ENCODE data around the gene OLFML1. TPM values are rescaled to one million over a fixed set of nuclear protein-coding genes. Genes with fewer than 3 reads are reported as not detected.

OLFML1 gene
- total and polyA plus RNA-seq, 4 experiments from 2014 or later, result not detected

DNA sequence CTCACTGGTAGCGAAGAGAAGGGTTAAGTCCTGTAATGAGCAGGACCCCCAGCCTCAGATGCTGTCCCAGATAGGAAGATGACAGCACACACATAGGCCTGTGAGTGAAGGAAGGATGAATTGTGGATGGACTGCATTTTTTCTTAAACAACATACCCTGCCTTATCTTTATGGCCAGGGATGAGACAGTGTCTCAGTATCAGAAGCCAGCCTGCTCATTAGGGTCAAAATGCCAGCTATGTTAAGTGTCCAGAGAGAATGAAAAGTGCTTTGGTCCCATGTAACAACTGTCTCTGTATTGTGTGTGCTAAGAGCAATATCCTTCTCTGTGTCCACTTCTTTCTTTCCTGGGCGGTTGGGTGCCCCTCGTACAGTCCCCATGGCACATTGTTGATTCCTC lies 58.7 kb downstream of the OLFML1 start:
- Histone ChIP-seq H3K4me1 (ENCODE audit: insufficient read depth, low read length) (peaks cover under 1% of the 10 kb centered on the region), H3K36me3 (ENCODE audit: insufficient read depth, low read length) (no peaks in the 10 kb centered on the region), H3K27ac (ENCODE audit: low read depth, low read length) (no peak overlapping the region), H3K9me3 (ENCODE audit: control insufficient read depth in 1 of 2, low read length in 2 of 2) (no peaks in the 10 kb centered on the region), H3K4me3 (ENCODE audit: low read length in 2 of 2) (no peak overlapping the region), H3K27me3 (ENCODE audit: insufficient read depth, low read length) (no peaks in the 10 kb centered on the region)
- H3K4me3 Mint-ChIP-seq, result no peak overlapping the region
- ChIA-PET CTCF (ENCODE audit: partially characterized antibody) (no interaction called here), POLR2A (ENCODE audit: partially characterized antibody) (no interaction called here)
- no peak for DNase-seq
- no peak overlapping the region for H3K27ac Mint-ChIP-seq
- H3K27me3 Mint-ChIP-seq, result no peaks in the 10 kb centered on the region
- peaks cover 0 to 13% of the 10 kb centered on the region in 2 donors for H3K36me3 Mint-ChIP-seq
- intact Hi-C loops (cut with micrococcal nuclease), result no loop called here
- peaks cover 0 to 52% (median 17%) of the 10 kb centered on the region in 4 donors for H3K4me1 Mint-ChIP-seq
- H3K9me3 Mint-ChIP-seq, result no peaks in the 10 kb centered on the region

DNA sequence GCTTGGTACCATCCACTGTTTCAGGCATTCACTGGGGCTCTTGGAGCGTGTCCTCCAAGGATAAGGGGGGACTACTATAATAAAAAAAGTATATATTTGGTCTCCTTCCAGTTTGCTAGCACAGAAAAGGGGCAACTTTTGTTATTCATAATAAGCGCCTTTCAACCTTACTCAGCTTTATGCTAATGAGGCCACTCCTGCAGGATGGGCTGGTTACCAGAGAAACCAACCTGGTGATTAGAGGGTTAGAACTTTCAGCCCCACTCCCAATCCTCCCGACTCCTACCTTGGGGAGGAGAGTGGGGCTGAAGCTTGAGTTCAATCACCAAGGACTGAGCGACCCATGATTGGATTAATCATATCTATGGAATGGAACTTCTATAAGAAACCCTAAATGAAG lies 60.3 kb downstream of the OLFML1 start:
- H3K27me3 ChIP-seq (ENCODE audit: insufficient read depth, low read length), result no peaks in the 10 kb centered on the region
- Mint-ChIP-seq H3K4me3 (no peak overlapping the region), H3K27ac (no peak overlapping the region), H3K9me3 (no peaks in the 10 kb centered on the region), H3K36me3 (peaks cover 10 to 26% of the 10 kb centered on the region in 2 donors), H3K27me3 (no peaks in the 10 kb centered on the region), H3K4me1 (peaks cover 0 to 45% (median 8%) of the 10 kb centered on the region in 4 donors)
- no peak overlapping the region for H3K4me3 ChIP-seq (ENCODE audit: low read length in 2 of 2)
- POLR2A ChIA-PET (ENCODE audit: partially characterized antibody), result no interaction called here
- intact Hi-C loops (cut with micrococcal nuclease), result loop anchor here (2.0 kb wide), 1 partner anchor 19 kb away; no protein-coding TSS in a partner anchor
- H3K4me1 ChIP-seq (ENCODE audit: insufficient read depth, low read length), result no peaks in the 10 kb centered on the region
- H3K36me3 ChIP-seq (ENCODE audit: insufficient read depth, low read length), result no peaks in the 10 kb centered on the region
- DNase-seq, result no peak
- CTCF ChIA-PET (ENCODE audit: partially characterized antibody), result interaction anchor here (0.8 kb wide), 1 partner anchor 11 kb away, joined by 3 read pairs; no protein-coding TSS in a partner anchor
- H3K9me3 ChIP-seq (ENCODE audit: control insufficient read depth in 1 of 2, low read length in 2 of 2), result no peaks in the 10 kb centered on the region
- H3K27ac ChIP-seq (ENCODE audit: low read depth, low read length), result no peak overlapping the region

GRCh38 chr11:7546324-7546791 lies 61.1 kb downstream of the OLFML1 start:
- Mint-ChIP-seq H3K36me3 (peaks cover 11 to 27% of the 10 kb centered on the region in 2 donors), H3K27ac (no peak overlapping the region), H3K9me3 (no peaks in the 10 kb centered on the region), H3K27me3 (no peaks in the 10 kb centered on the region), H3K4me3 (peak overlapping the region in 1 of 8 donors; percentile 2), H3K4me1 (peaks cover 0 to 39% (median 7%) of the 10 kb centered on the region in 4 donors)
- CTCF ChIA-PET (ENCODE audit: partially characterized antibody), result interaction anchor here (1.5 to 1.6 kb wide), 2 partner anchors 25 to 34 kb away, joined by 4 to 5 read pairs; no protein-coding TSS in a partner anchor
- no peak overlapping the region for H3K27ac ChIP-seq (ENCODE audit: low read depth, low read length)
- no peaks in the 10 kb centered on the region for H3K9me3 ChIP-seq (ENCODE audit: control insufficient read depth in 1 of 2, low read length in 2 of 2)
- no peaks in the 10 kb centered on the region for H3K36me3 ChIP-seq (ENCODE audit: insufficient read depth, low read length)
- DNase-seq, result no peak
- no peaks in the 10 kb centered on the region for H3K27me3 ChIP-seq (ENCODE audit: insufficient read depth, low read length)
- intact Hi-C loops (cut with micrococcal nuclease), result loop anchor here (2.0 kb wide), 1 partner anchor 20 kb away; no protein-coding TSS in a partner anchor
- H3K4me1 ChIP-seq (ENCODE audit: insufficient read depth, low read length), result no peaks in the 10 kb centered on the region
- no peak overlapping the region for H3K4me3 ChIP-seq (ENCODE audit: low read length in 2 of 2)
- POLR2A ChIA-PET (ENCODE audit: partially characterized antibody), result no interaction called here

- CTCF ChIA-PET (ENCODE audit: partially characterized antibody), result interaction anchor here (1.0 to 1.6 kb wide), 6 partner anchors 11 to 147 kb away, joined by 3 to 6 read pairs (median 4); no protein-coding TSS in a partner anchor
- Histone ChIP-seq H3K27me3 (ENCODE audit: insufficient read depth, low read length) (no peaks in the 10 kb centered on the region), H3K4me1 (ENCODE audit: insufficient read depth, low read length) (no peaks in the 10 kb centered on the region), H3K36me3 (ENCODE audit: insufficient read depth, low read length) (no peaks in the 10 kb centered on the region), H3K27ac (ENCODE audit: low read depth, low read length) (no peak overlapping the region), H3K9me3 (ENCODE audit: control insufficient read depth in 1 of 2, low read length in 2 of 2) (no peaks in the 10 kb centered on the region), H3K4me3 (ENCODE audit: low read length in 2 of 2) (no peak overlapping the region)
- H3K9me3 Mint-ChIP-seq, result no peaks in the 10 kb centered on the region
- POLR2A ChIA-PET (ENCODE audit: partially characterized antibody), result no interaction called here
- H3K27ac Mint-ChIP-seq, result peak overlapping the region in 1 of 7 donors; percentile 11
- H3K27me3 Mint-ChIP-seq, result no peaks in the 10 kb centered on the region
- DNase-seq, result no peak
- H3K4me3 Mint-ChIP-seq, result no peak overlapping the region
- peaks cover 0 to 31% (median 6%) of the 10 kb centered on the region in 4 donors for H3K4me1 Mint-ChIP-seq
- peaks cover 21 to 32% of the 10 kb centered on the region in 2 donors for H3K36me3 Mint-ChIP-seq
- intact Hi-C loops (cut with micrococcal nuclease), result loop anchor here (2.0 kb wide), 1 partner anchor 21 kb away; no protein-coding TSS in a partner anchor
Measured at GRCh38 chr11:7547687-7548086, 62.4 kb downstream of the OLFML1 start.

DNA sequence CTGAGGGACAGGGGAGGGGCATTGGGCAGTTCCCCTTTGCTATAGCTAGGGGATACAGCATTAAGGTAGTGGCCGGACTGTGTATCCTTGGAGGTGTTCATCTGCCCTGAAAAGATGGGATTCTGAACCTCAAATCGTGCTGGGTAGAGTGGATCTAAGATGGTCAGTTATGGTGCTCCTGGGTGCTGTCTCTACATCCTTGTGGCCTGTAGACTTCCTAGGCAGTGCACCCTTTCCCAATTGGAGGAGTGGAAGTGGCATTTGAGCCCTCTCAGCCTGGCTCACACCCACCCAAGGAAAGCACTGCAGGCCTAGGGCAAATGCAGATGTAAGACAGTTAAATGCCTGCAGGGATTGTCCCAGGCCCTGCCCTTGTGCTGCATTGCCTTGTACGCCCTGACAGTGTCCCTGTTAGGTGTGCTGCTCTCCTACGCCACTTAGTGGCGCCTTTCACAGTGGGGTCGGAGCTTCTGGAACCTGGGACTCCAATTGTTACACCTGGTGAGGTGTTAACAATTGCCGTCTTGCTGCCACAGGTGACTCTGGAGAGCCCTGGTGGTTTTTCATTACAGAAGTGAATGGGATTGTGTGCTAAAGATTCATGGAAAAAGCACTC lies 63.5 kb downstream of the OLFML1 start:
- DNase-seq, result peak in 4 of 5 donors; percentile 10 to 30 (median 22)
- Histone ChIP-seq H3K9me3 (ENCODE audit: control insufficient read depth in 1 of 2, low read length in 2 of 2) (no peaks in the 10 kb centered on the region), H3K4me1 (ENCODE audit: insufficient read depth, low read length) (no peaks in the 10 kb centered on the region), H3K4me3 (ENCODE audit: low read length in 2 of 2) (no peak overlapping the region), H3K36me3 (ENCODE audit: insufficient read depth, low read length) (no peaks in the 10 kb centered on the region), H3K27me3 (ENCODE audit: insufficient read depth, low read length) (no peaks in the 10 kb centered on the region), H3K27ac (ENCODE audit: low read depth, low read length) (no peak overlapping the region)
- no peak overlapping the region for H3K4me3 Mint-ChIP-seq
- intact Hi-C loops (cut with micrococcal nuclease), result loop anchor here (1.0 kb wide), 1 partner anchor 35 kb away; the partner anchor contains the start of gene PPFIBP2
- H3K27ac Mint-ChIP-seq, result peak overlapping the region in 1 of 7 donors; percentile 2
- H3K4me1 Mint-ChIP-seq, result peaks cover 0 to 23% (median 6%) of the 10 kb centered on the region in 4 donors
- H3K36me3 Mint-ChIP-seq, result peaks cover 24 to 36% of the 10 kb centered on the region in 2 donors
- no peaks in the 10 kb centered on the region for H3K9me3 Mint-ChIP-seq
- ChIA-PET CTCF (ENCODE audit: partially characterized antibody) (interaction anchor here (1.0 to 2.0 kb wide), 6 partner anchors 9 to 146 kb away, joined by 3 to 12 read pairs (median 3); partner anchors contain the start of gene PPFIBP2), POLR2A (ENCODE audit: partially characterized antibody) (no interaction called here)
- no peaks in the 10 kb centered on the region for H3K27me3 Mint-ChIP-seq

GRCh38 chr11:7549681-7550080 lies 64.4 kb downstream of the OLFML1 start:
- H3K9me3 ChIP-seq (ENCODE audit: control insufficient read depth in 1 of 2, low read length in 2 of 2), result no peaks in the 10 kb centered on the region
- Mint-ChIP-seq H3K27me3 (no peaks in the 10 kb centered on the region), H3K4me1 (peaks cover 0 to 21% (median 6%) of the 10 kb centered on the region in 4 donors), H3K36me3 (peaks cover 27 to 45% of the 10 kb centered on the region in 2 donors), H3K9me3 (no peaks in the 10 kb centered on the region), H3K4me3 (peak overlapping the region in 1 of 8 donors; percentile 15), H3K27ac (peak overlapping the region in 1 of 7 donors; percentile 8)
- H3K4me3 ChIP-seq (ENCODE audit: low read length in 2 of 2), result no peak overlapping the region
- ChIA-PET CTCF (ENCODE audit: partially characterized antibody) (interaction anchor here (1.0 to 2.0 kb wide), 6 partner anchors 10 to 37 kb away, joined by 3 to 12 read pairs (median 4); partner anchors contain the start of gene PPFIBP2), POLR2A (ENCODE audit: partially characterized antibody) (no interaction called here)
- H3K27ac ChIP-seq (ENCODE audit: low read depth, low read length), result no peak overlapping the region
- no peaks in the 10 kb centered on the region for H3K36me3 ChIP-seq (ENCODE audit: insufficient read depth, low read length)
- intact Hi-C loops (cut with micrococcal nuclease), result loop anchor here (1.0 kb wide), 1 partner anchor 36 kb away; the partner anchor contains the start of gene PPFIBP2
- no peak for DNase-seq
- H3K27me3 ChIP-seq (ENCODE audit: insufficient read depth, low read length), result no peaks in the 10 kb centered on the region
- no peaks in the 10 kb centered on the region for H3K4me1 ChIP-seq (ENCODE audit: insufficient read depth, low read length)

- POLR2A ChIA-PET (ENCODE audit: partially characterized antibody), result no interaction called here
- Histone ChIP-seq H3K4me3 (ENCODE audit: low read length in 2 of 2) (no peak overlapping the region), H3K36me3 (ENCODE audit: insufficient read depth, low read length) (no peaks in the 10 kb centered on the region), H3K27ac (ENCODE audit: low read depth, low read length) (no peak overlapping the region), H3K27me3 (ENCODE audit: insufficient read depth, low read length) (no peaks in the 10 kb centered on the region), H3K4me1 (ENCODE audit: insufficient read depth, low read length) (no peaks in the 10 kb centered on the region), H3K9me3 (ENCODE audit: control insufficient read depth in 1 of 2, low read length in 2 of 2) (no peaks in the 10 kb centered on the region)
- CTCF ChIA-PET (ENCODE audit: partially characterized antibody), result interaction anchor here (1.5 kb wide), 1 partner anchor 39 kb away, joined by 3 read pairs; no protein-coding TSS in a partner anchor
- H3K4me1 Mint-ChIP-seq, result peaks cover 0 to 19% (median 6%) of the 10 kb centered on the region in 4 donors
- peaks cover 32 to 57% of the 10 kb centered on the region in 2 donors for H3K36me3 Mint-ChIP-seq
- no peak for DNase-seq
- no peak overlapping the region for H3K4me3 Mint-ChIP-seq
- H3K27ac Mint-ChIP-seq, result no peak overlapping the region
- H3K27me3 Mint-ChIP-seq, result no peaks in the 10 kb centered on the region
- intact Hi-C loops (cut with micrococcal nuclease), result no loop called here
- no peaks in the 10 kb centered on the region for H3K9me3 Mint-ChIP-seq
Measured at GRCh38 chr11:7551571-7551970, 66.3 kb downstream of the OLFML1 start.
